ACHN (cell line): ENCODE data around the gene ATP5F1D.
"Not testable (repeated sequence)": the region's sequence is repeated elsewhere in the genome, so short reads cannot be mapped to it uniquely, and the experiment has no call there.

Experiments
- DNase-seq: peaks from one replicate; pipeline ENCODE4 v3.0.0-alpha.2; 2015
- in situ Hi-C: cut with HindIII; loops from 2 replicates; pipeline ENCODE4 v1.10.0; 2017; ENCODE audit warnings: low sequenced_read_pairs, low pct_ligation_motif_present, low pct_unique_long_range_greater_than_20kb

The ATP5F1D gene

GRCh38 chr19:1241417-1242095, at the start of gene ATP5F1D:
TSS of gene ATP5F1D (plus strand) at chr19:1241751. CDS start at chr19:1241851, 100 bp downstream.
- peak; percentile 91 for DNase-seq
- in situ Hi-C loops = no loop called here

GRCh38 chr19:1199531-1199930, 42.0 kb upstream of the ATP5F1D start:
- DNase-seq = no peak
- in situ Hi-C loops = no loop called here

DNA sequence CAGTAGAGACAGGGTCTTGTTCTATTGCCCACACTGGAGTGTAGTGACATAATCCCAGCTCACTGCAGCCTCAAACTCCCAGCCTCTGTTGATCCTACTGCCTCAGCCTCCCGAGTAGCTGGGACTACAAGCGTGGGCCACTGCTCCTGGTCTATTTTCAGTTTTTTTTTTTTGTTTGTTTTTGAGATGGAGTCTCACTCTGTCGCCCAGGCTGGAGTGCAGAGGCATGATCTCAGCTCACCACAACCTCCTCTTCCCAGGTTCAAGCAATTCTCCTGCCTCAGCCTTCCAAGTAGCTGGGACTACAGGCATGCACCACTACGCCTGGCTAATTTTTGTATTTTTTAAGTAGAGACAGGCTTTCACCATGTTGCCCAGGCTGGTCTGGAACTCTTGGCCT, 40.9 kb upstream of the ATP5F1D start:
- DNase-seq, in situ Hi-C loops: not testable (repeated sequence)

GRCh38 chr19:1205114-1206099, 36.1 kb upstream of the ATP5F1D start, which contains the start of gene STK11:
TSS of gene STK11 (plus strand) at chr19:1205778. CDS start at chr19:1206914, 1,136 bp downstream.
- in situ Hi-C loops = no loop called here
- DNase-seq = peak; percentile 94

DNA sequence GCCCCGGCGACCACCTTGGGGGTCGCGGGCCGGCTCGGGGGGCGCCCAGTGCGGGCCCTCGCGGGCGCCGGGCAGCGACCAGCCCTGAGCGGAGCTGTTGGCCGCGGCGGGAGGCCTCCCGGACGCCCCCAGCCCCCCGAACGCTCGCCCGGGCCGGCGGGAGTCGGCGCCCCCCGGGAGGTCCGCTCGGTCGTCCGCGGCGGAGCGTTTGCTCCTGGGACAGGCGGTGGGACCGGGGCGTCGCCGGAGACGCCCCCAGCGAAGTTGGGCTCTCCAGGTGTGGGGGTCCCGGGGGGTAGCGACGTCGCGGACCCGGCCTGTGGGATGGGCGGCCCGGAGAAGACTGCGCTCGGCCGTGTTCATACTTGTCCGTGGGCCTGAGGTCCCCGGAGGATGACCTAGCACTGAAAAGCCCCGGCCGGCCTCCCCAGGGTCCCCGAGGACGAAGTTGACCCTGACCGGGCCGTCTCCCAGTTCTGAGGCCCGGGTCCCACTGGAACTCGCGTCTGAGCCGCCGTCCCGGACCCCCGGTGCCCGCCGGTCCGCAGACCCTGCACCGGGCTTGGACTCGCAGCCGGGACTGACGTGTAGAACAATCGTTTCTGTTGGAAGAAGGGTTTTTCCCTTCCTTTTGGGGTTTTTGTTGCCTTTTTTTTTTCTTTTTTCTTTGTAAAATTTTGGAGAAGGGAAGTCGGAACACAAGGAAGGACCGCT, 35.2 kb upstream of the ATP5F1D start:
- DNase-seq = no peak

DNA sequence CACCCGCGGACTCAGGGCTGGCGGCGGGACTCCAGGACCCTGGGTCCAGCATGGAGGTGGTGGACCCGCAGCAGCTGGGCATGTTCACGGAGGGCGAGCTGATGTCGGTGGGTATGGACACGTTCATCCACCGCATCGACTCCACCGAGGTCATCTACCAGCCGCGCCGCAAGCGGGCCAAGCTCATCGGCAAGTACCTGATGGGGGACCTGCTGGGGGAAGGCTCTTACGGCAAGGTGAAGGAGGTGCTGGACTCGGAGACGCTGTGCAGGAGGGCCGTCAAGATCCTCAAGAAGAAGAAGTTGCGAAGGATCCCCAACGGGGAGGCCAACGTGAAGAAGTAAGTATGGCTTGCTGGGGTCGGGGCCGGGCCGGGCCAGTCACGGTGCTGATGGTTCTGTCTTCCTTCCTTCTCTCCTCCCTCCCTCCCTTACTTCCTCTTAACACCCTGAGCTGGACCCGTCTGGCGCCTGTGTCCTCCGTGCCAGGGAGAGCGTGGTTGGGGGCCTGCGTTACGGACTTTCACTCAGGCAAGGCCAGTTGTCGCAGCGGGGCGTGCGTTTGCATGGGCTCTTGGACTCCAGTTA, 34.6 kb upstream of the ATP5F1D start:
- in situ Hi-C loops = no loop called here
- DNase-seq = no peak

More for the DNA sequence above, 35.2 kb upstream of the ATP5F1D start:
- in situ Hi-C loops = no loop called here

DNA sequence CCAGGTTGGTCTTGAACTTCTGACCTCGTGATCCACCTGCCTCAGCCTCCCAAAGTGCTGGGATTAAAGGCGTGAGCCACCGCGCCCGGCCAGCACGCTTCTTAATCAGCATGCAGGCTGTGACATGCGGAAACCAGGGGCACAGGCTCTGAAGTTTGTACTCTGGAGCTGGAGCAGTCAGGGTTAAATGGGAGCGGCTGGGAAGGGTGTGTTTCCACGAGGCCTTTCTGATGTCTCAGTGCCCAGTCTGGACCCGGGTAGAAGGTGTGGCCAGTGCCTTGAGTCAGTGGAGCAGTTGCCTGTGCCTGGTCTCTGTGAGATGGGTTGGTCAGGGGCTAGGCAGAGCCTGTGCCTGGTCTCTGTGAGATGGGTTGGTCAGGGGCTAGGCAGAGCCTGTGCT, 32.7 kb upstream of the ATP5F1D start:
- DNase-seq, in situ Hi-C loops: not testable (repeated sequence)

GRCh38 chr19:1210227-1210538, 31.4 kb upstream of the ATP5F1D start:
- in situ Hi-C loops = no loop called here
- no peak for DNase-seq

- in situ Hi-C loops = no loop called here
- DNase-seq = no peak
Measured at GRCh38 chr19:1211494-1212234, 29.9 kb upstream of the ATP5F1D start.

- no peak for DNase-seq
- in situ Hi-C loops = no loop called here
Measured at GRCh38 chr19:1213391-1214286, 27.9 kb upstream of the ATP5F1D start.

DNA sequence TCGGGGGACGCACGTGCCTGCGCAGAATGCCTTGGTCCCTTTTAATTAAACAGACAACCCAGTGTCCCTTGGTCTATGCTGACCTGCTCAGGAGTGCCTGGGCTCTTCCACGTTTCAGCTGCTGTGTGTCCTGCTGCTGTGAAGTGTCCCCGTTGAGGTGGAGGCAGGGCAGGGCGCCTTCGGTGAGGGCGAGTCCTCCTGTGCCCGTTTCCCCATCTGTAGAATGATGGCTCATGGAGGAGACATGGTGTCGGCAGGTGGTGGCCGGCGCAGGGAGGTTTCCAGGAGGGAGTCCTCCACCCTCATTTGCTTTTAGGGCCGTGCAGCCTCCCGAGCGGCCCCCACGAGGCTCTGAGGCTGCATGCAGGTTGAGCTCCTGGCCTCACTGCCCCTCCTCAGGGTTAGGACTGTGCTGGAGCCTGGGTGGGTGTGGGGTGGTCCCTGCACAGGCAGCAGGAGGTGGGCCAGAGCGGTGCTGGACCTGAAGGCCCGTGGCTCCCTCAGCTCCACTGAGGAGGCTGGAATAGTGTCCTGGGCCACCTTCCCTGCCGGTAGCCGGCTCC, 27.2 kb upstream of the ATP5F1D start:
- DNase-seq = no peak
- in situ Hi-C loops = no loop called here

- in situ Hi-C loops = no loop called here
- no peak for DNase-seq
Measured at GRCh38 chr19:1214862-1215731, 26.5 kb upstream of the ATP5F1D start.

- no peak for DNase-seq
- in situ Hi-C loops = no loop called here
Measured at GRCh38 chr19:1216756-1217155, 24.8 kb upstream of the ATP5F1D start.

DNA sequence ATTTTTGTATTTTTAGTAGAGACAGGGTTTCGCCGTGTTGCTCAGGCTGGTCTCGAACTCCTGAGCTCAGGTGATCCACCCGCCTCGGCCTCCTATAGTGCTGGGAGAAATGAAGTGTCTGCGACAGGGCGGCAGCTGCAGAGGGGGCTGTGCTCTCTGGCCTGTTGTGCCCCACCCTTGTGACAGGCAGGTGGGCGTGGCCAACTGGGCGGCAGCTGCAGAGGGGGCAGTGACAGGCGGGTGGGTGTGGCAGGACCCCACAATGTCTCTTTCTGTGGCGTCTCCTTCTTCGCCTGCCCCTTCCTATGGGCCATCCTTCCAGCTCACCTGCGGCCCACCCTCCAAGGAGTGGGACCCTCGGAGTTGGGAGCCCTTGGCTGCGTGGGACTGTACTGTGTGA, 24.2 kb upstream of the ATP5F1D start:
- DNase-seq = no peak
- in situ Hi-C loops = no loop called here

DNA sequence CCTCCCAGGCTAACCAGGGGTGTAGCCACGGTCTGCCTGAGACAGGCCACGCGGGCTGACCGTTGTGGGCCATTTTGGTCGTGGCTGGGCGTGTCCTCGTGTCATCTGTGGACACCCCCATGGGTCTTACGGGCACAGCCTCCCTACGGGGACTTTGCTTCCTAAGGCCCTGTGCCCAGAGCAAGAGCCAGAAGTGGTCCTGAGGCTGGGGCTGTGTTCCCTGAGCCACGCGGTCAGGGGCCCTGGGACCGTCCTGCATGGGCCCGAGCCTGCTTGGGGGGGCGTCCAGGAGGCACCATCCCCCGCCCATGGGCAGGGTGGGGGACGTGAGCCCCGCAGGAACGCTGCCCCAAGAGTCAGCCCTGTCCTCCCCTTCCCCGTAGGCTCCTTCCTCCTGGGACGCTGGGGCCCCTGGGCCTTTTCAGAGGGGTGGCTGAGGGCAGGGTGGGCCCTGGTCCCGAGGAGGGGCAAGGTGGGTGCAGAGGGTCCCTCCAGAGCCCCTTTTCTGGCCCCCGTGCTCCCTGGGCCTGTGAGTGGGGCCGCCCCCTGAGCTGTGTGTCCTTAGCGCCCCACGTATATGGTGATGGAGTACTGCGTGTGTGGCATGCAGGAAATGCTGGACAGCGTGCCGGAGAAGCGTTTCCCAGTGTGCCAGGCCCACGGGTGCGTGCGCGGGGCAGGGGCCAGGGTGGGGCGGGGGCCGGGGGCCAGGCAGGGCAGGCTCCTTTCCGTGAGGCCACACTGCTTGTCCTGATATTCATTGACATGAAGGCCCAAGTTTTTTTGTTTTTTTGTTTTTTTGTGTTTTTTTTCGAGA, 22.6 kb upstream of the ATP5F1D start:
- DNase-seq = no peak
- in situ Hi-C loops = no loop called here
